ENCODE data around the gene TOR2A.
"Not testable (repeated sequence)": the region's sequence is repeated elsewhere in the genome, so short reads cannot be mapped to it uniquely, and the experiment has no call there.

Gene TOR2A

GRCh38 chr9:127734747-127735529 is at the start of gene TOR2A:
Gene TOR2A, minus strand, starts transcription at chr9:127735294. Its CDS starts 24 bp downstream, at chr9:127735270.
- peak; percentile 92 for DNase-seq

DNA sequence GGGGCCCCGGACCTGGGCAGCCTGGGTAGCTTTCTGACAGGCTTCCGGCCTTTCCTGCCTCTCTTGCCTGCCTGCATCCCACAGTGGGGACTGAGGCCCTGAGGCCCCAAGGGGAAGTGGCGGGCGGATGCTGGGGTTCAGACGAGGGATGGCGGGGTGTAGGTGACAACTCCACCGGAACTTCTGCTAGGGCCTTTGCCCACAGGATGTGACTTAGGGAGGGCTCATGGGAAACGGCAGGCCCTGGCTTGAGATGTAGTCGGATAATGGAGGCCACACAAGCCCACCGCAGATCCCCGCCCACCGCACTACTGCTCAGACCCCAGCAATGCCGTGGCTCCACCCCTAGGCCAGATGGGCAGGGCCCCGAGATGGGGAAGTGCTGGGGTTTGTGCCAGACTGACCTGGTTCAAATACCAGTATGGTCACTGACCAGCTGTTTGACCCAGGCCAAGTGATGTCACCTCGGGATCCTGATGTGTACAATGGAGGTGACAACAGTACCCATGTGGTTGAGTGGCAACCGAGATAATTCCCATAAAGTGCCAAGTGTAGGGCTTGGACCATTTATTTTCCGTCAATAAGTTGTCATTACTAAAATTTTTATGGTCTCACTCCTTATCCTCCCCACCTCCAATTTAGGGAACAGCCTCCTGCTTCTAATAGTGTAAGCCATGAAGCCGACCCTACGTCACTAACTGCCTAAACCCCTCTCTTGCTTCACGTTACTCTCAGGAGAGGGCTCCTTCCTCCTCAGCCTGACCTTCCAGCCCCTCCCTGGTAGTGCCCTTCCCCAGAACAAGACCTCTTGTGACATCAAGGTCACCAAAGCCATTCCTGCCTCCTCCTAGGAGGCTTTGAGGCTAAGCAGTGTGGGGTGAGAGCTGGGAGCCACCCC is 48.3 kb upstream of the TOR2A start:
- no peak for DNase-seq

GRCh38 chr9:127781806-127782205 is 46.7 kb upstream of the TOR2A start:
- DNase-seq = no peak

DNA sequence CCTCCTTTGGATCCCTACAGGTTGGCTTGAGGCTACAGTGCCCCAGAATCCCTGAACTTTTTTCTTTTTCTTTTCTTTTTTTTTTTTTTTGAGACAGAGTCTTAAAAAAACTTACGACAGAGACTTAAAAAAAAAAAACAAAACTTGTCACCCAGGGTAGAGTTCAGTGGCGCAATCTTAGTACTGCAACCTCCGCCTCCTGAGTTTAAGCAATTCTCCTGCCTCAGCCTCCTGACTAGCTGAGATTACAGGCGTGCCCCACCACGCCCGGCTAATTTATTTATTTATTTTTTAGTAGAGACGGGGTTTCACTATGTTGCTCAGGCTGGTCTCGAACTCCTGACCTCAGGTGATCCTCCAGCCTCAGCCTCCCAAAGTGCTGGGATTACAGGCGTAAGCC is 45.8 kb upstream of the TOR2A start:
- not testable (repeated sequence) for DNase-seq

DNA sequence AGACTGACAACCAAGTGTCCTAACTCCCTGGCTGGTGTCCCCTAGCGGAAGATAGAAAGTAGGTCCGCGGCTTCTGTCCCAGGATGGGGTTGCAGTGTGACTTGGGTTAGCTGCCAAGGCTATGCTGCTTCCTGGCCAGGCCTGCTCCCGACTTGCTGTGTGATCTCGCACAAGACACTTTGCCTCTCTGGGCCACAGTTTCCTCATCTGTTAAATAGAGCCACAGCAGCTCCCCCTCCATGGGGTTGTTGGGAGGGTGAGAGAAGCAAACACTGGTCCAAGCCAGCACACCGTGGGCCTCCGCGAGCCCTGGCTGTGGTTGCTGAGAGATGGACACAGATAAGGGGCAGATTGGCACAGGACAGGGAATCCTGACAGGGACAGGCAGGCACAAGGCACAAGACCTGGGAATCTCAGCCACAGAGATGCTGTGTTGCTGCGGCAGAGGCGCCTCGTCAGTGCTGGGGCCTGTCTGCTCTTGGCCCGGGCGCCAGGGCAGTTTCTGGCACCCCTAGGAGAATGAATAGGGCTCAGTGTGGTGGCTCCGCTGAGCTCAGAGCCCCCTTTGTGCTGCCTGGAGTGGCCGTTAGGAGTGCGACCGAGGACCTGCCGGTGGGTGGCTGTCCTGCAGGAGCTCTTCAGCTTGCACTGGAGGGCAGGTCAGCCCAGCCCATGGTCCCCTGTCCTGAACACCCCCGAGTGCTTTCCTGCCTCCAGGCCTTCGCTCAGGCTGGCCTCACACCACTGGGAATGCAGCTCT is 45.2 kb upstream of the TOR2A start:
- DNase-seq = no peak

DNA sequence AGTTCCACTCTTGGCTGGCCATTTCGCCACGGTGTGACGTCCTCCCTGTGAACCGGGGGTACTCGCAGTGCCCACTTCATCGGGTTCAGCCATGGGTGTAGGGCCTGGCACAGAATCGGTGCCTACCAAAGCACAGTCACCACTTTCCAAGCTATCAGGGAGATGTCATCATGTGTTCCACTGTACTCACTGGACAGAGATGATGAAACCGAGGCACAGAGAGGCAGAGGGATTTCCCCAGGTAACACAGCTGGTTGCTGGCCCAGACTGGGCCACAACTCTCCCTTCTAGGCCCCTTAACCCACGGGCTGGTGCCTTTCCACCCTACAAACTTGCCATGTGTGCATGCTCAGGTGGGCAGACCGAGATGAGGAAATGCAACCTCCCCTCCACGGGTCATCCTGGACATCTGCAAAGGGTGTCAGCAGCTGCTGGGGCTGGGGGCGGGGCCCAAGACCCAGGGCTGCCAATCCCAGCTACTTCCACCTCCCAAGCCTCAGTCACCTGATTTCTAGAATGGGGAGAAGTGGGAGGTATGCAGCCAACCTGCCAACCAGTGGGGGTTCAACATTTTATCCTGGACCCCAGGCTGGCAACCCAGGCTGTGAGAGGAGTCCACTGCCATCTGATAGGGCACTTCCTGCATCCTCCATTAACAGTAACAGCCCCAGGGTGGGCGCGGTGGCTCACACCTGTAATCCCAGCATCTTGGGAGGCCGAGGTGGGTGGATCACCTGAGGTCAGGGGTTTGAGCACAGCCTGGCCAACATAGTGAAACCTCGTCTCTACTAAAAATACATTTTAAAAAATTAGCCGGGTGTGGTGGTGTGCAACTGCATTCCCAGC is 44.3 kb upstream of the TOR2A start:
- no peak for DNase-seq

GRCh38 chr9:127778280-127779135 is 43.4 kb upstream of the TOR2A start, which contains the start of gene SH2D3C:
Gene SH2D3C, minus strand, starts transcription at chr9:127778666. Its CDS starts 39 bp downstream, at chr9:127778627.
- DNase-seq = no peak

DNA sequence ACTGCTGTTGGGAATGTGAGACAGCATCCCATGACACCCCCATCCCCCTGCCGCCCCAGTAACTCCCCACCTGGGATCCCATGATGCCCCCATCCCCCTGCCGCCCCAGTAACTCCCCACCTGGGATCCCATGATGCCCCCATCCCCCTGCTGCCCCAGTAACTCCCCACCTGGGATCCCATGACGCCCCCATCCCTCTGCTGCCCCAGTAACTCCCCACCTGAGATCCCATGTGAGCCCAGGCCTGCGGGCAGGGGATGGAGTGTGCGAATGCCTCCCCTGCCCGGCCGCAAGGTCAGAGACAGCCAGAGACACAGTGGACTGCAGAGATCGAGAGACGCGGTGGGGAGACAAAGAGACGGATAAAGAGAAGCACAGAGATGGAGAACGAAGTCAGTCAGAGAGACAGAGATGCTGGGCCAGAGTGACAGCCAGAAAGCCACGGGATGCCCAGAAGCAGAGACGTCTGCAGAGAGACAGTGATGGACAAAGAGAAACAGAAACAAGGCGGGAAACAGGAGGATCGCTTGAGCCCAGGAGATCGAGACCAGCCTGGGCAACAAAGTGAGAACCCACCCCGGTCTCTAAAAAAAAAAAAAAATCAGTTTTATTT is 42.4 kb upstream of the TOR2A start:
- DNase-seq = no peak

GRCh38 chr9:127776924-127777289 is 41.8 kb upstream of the TOR2A start:
- DNase-seq = no peak

DNA sequence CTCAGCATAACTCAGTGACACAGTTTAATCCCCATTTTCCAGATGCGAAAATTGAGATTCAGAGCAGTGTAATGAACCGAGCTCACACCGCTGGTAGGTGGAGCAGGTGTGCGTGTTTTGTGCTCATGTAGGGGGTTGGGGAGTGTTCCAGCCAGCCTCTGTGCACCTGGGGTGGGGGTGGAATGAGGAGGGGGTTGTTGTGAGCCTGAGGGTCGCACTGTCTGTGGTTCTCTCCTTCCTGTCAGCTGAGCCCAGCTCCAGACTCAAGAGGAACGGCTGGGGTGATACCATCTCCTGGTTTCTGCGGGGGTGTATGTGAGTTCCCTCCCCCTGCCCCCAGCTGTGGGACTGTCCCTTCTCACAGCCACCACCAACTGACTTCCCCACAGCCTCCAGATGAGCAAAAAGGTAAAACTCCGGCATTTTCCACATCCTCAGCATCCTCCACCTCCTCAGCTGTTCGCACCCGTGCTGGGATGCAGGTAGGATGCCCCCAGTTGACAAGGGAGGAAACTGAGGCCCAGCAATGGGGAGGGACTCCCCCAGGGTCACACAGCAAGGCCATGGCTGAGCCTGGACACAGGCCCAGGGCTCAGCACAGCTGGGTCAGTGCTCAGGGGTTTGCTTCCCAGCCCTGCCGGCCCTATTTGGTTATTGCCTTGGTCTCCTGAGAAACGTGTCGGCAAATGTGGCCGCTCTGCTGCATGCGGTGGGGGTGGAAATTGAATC is 41.3 kb upstream of the TOR2A start:
- DNase-seq = no peak

- no peak for DNase-seq
These were observed 38.9 kb upstream of the TOR2A start for GRCh38 chr9:127773981-127774380.

DNA sequence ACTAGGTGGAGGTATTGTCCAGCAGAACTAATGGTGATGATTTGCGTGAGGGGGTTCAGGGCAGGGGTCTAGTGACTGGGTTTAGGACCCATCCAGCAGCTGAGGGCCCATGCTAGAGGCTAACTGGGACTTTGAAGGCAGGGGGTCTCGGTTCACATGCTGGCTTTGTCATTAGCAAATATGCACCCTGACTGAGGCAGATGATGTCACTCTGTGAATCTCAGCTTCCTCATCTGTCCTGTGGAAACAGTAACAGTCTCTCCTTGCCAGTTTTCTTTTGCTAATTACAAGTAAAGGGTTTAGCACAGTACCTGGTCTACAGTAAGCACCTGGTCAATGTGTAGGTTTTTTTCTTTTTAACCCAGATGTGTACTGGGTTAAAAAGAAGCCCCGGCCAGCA is 38.2 kb upstream of the TOR2A start:
- DNase-seq = no peak

DNA sequence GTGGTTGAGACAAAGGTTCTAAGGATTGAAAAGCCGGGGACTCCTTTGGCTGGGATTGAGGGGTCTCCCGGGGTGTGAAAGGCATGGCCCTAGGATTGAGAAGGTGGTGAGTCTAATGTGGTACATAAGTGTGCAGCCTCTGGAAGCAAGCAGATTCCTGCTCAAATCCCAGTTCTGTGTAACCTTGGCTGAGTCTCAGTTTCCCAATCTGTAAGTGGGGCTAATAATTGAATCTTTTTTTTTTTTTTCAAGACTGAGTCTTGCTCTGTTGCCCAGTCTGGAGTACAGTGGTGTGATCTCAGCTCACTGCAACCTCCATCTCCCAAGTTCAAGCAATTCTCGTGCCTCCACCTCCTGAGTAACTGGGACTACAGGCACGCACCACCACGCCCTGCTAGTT is 37.5 kb upstream of the TOR2A start:
- no peak for DNase-seq

- no peak for DNase-seq
These were observed 36.6 kb upstream of the TOR2A start for GRCh38 chr9:127771570-127772189.

- peak; percentile 95 for DNase-seq
These were observed 35.9 kb upstream of the TOR2A start for GRCh38 chr9:127770905-127771569.

- no peak for DNase-seq
These were observed 35.5 kb upstream of the TOR2A start for GRCh38 chr9:127770583-127770904.

- DNase-seq = no peak
These were observed 35.0 kb upstream of the TOR2A start for GRCh38 chr9:127769929-127770582.

DNA sequence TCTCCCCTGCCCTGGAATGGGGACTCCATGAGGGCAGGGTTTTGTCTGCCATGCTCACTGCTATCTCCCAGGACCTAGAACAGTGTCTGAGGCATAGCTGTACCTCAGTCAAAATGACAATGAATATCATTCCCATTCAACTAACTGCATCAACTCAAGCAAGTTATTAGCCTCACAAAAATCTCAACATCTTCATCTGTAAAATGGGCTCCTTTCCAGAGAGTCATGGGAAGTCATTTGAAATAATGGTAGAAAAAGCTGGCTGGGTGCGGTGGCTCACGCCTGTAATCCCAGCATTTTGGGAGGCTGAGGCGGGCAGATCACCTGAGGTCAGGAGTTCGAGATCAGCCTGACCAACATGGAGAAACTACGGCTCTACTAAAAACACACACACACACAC is 34.0 kb upstream of the TOR2A start:
- no peak for DNase-seq

- DNase-seq = no peak
These were observed 33.6 kb upstream of the TOR2A start for GRCh38 chr9:127768698-127769097.

Measured in kidney glomerular epithelial cell (primary cell).